B cell (primary cell): ENCODE data around the gene ATP6V0A1. TPM values are rescaled to one million over a fixed set of nuclear protein-coding genes. Genes with fewer than 3 reads are reported as not detected.

ENCODE experiments used
- ATAC-seq: fragments of 200-7000 bp; cut with Tn5 transposase; one replicate; pipeline ENCODE4 v1.10.0; 2021; ENCODE audit warnings: low read depth, mild to moderate bottlenecking, moderate number of reproducible peaks, moderate library complexity
- CTCF ChIA-PET: fragments of 350-600 bp; sonication (Branson Sonifier 250); formaldehyde crosslinking; loops from one replicate; lab custom pipeline; 2021; ENCODE audit warnings: antibody characterized with exemption, inconsistent platforms; lab: Charles Lee
- POLR2A ChIA-PET: fragments of 350-600 bp; sonication (Branson Sonifier 250); formaldehyde crosslinking; loops from one replicate; lab custom pipeline; 2021; ENCODE audit warnings: antibody characterized with exemption; lab: Charles Lee
- DNase-seq: peaks from one replicate; pipeline ENCODE4 v3.0.0; 2013
- H2AFZ ChIP-seq: 2 replicates; pipeline ENCODE4 v1.6.1; 2012; ENCODE audit warnings: mild to moderate bottlenecking, low read depth, low read length; ENCODE audit not compliant: insufficient read depth, poor library complexity, severe bottlenecking
- H3K27ac ChIP-seq, 2 donors: 1 replicate in 1 of 2; 2 replicates in 1 of 2; pipeline ENCODE4 v1.5.1; 2012 to 2013; ENCODE audit warnings: low read length in 2 of 2, mild to moderate bottlenecking in 2 of 2, moderate library complexity in 1 of 2
- H3K27me3 ChIP-seq, 4 experiments: fragments of 200-600 bp in 1 of 4; sonication (generic) in 1 of 4; replicated peaks in 1 of 4; 1 replicate in 2 of 4; 2 replicates in 2 of 4; pipeline versions ENCODE4 v1.6.1 to v1.7.0; 2013 to 2016; ENCODE audit warnings: low read length in 3 of 4, mild to moderate bottlenecking in 2 of 4, mixed read lengths in 1 of 4, moderate library complexity in 1 of 4; ENCODE audit not compliant: insufficient read depth in 4 of 4, control insufficient read depth in 3 of 4; ENCODE audit errors: control extremely low read depth in 1 of 4
- H3K36me3 ChIP-seq, 2 experiments: replicated peaks in 1 of 2; 1 replicate in 1 of 2; 2 replicates in 1 of 2; pipeline versions ENCODE4 v1.6.1 to v1.7.1; 2013; ENCODE audit warnings: low read length in 1 of 2; ENCODE audit not compliant: insufficient read depth in 2 of 2, control insufficient read depth in 1 of 2; ENCODE audit errors: control extremely low read depth in 1 of 2, extremely low read depth in 1 of 2
- H3K4me1 ChIP-seq, 2 donors: fragments of 200-600 bp in 1 of 2; sonication (generic) in 1 of 2; 1 replicate in 1 of 2; 2 replicates in 1 of 2; pipeline versions ENCODE4 v1.5.1 to v1.6.1; 2013 to 2017; ENCODE audit warnings: low read length in 2 of 2; ENCODE audit not compliant: control insufficient read depth in 2 of 2, insufficient read depth in 2 of 2
- H3K4me2 ChIP-seq: replicated peaks from 2 replicates; pipeline ENCODE3; 2012; ENCODE audit warnings: mild to moderate bottlenecking, low read depth, low read length; ENCODE audit not compliant: poor library complexity, severe bottlenecking
- H3K4me3 ChIP-seq, 5 experiments: fragments of 200-600 bp in 1 of 5; sonication (generic) in 1 of 5; 1 replicate in 3 of 5; 2 replicates in 2 of 5; pipeline versions ENCODE4 v1.5.1 to v1.7.0; 2011 to 2016; ENCODE audit warnings: low read length in 4 of 5, mild to moderate bottlenecking in 4 of 5, low read depth in 2 of 5, control low read depth in 1 of 5, moderate library complexity in 1 of 5; ENCODE audit not compliant: insufficient read depth in 1 of 5; ENCODE audit errors: control extremely low read depth in 1 of 5, extremely low read depth in 1 of 5
- H3K79me2 ChIP-seq: fragments of 200-600 bp; sonication (generic); one replicate; pipeline ENCODE4 v1.6.0; 2016; ENCODE audit warnings: low read length; ENCODE audit not compliant: control insufficient read depth, insufficient read depth
- H3K9ac ChIP-seq: fragments of 200-600 bp; sonication (generic); 2 replicates; pipeline ENCODE4 v1.6.1; 2017; ENCODE audit warnings: mild to moderate bottlenecking, low read length, moderate library complexity
- H3K9me3 ChIP-seq, 3 donors: one replicate each; pipeline versions ENCODE4 v1.6.1 to v1.7.1; 2013; ENCODE audit warnings: low read length in 2 of 3; ENCODE audit not compliant: control insufficient read depth in 2 of 3, insufficient read depth in 1 of 3; ENCODE audit errors: control extremely low read depth in 1 of 3
- H4K20me1 ChIP-seq: 2 replicates; pipeline ENCODE4 v1.6.0; 2012; ENCODE audit warnings: mild to moderate bottlenecking, low read length; ENCODE audit not compliant: insufficient read depth, control insufficient read depth, poor library complexity, severe bottlenecking
- H3K27ac Mint-ChIP-seq: one replicate; pipeline ENCODE4 v1.8.0; 2021; ENCODE audit warnings: mixed read lengths
- H3K27me3 Mint-ChIP-seq: one replicate; pipeline ENCODE4 v1.8.0; 2021; ENCODE audit warnings: mixed read lengths
- H3K4me1 Mint-ChIP-seq: one replicate; pipeline ENCODE4 v1.8.0; 2021; ENCODE audit warnings: mixed read lengths
- H3K4me3 Mint-ChIP-seq: one replicate; pipeline ENCODE4 v1.8.0; 2021; ENCODE audit warnings: mixed read lengths
- H3K9me3 Mint-ChIP-seq: one replicate; pipeline ENCODE4 v1.8.0; 2022; ENCODE audit warnings: mixed read lengths; ENCODE audit not compliant: insufficient read depth
- EZH2 ChIP-seq: IDR thresholded peaks from 2 replicates; pipeline ENCODE4 v1.6.1; 2012; ENCODE audit warnings: borderline replicate concordance, low read depth, mild to moderate bottlenecking, moderate library complexity, low read length; ENCODE audit not compliant: insufficient read depth, poor library complexity, severe bottlenecking
- WGBS: methylation state at CpG from one replicate; pipeline ENCODE4 v1.1.5; 2013; ENCODE audit warnings: missing lambda C conversion rate; ENCODE audit not compliant: insufficient coverage; 5-methylcytosine and 5-hydroxymethylcytosine counted together
- intact Hi-C: fragments of 100-400 bp; cut with micrococcal nuclease; formaldehyde crosslinking; loops from one replicate; pipeline ENCODE4 v1.10.0; 2022
- polyA plus RNA-seq: library from polyadenylated mRNA; depleted of rRNA; stranded (reverse); fragments of >200 nt; gene quantifications from 2 replicates; pipeline ENCODE4 v1.2.3, GENCODE V29; 2012
- total RNA-seq, 2 donors: library from RNA; stranded (reverse); fragments of 120-200 nt in 1 of 2; gene quantifications; 1 replicate in 1 of 2; 2 replicates in 1 of 2; pipeline versions ENCODE4 v1.2.3 to v1.2.4, GENCODE V29; 2013 to 2022
- TF ChIP-seq, protein P1 (sequence below): fragments of 200-600 bp; IDR thresholded peaks from one replicate; pipeline ENCODE4 v1.8.0; 2022; ENCODE audit warnings: antibody characterized with exemption, mild to moderate bottlenecking

Gene ATP6V0A1
- total and polyA plus RNA-seq, 2 donors (not counting 1 experiment from before 2014, with no cell fraction given) = 59.1 to 90.9 TPM

DNA sequence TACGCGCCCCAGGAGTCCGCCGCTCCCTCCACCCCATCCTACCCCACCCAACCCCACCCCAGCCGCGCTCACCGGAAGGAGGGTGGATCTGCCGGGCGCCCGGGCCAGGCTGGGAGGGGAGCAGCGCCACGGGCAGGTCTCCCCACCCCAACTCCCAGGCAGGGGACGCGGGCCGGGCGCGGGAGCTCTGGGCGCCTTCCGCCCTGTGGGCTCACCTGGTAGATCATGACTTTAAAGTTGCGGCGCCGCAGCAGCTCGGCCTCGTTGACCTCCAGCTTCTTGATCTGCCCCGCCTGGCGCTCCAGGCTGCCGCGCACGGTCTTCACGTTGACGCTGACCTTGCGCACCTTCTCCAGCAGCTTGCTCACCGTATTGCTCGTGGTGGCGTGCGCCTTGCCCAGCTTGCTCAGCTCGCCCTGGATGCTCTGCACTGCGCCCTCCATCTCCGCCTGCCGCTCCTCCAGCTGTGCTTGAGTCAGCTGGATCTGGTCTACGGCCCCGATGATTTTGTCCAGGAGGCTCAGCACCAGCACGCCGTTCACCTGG is 36.2 kb upstream of the ATP6V0A1 start:
- ATAC-seq = peak; percentile 47

More for the DNA sequence above, 36.2 kb upstream of the ATP6V0A1 start:
- Histone ChIP-seq H3K36me3 (no peaks in the 10 kb centered on the region), H3K79me2 (no peaks in the 10 kb centered on the region), H3K9ac (peak overlapping the region; percentile 56), H2AFZ (peak overlapping the region; percentile 73), H3K27ac (no peak overlapping the region), H3K27me3 (peaks cover 0 to 49% (median 27%) of the 10 kb centered on the region in 4 experiments), H3K4me3 (peak overlapping the region in 4 of 5 experiments; percentile 38 to 63 (median 50)), H3K4me1 (peaks cover 23 to 24% of the 10 kb centered on the region in 2 donors), H3K4me2 (peak overlapping the region; percentile 86), H3K9me3 (peaks cover 0 to 13% (median 0%) of the 10 kb centered on the region in 3 donors), H4K20me1 (no peaks in the 10 kb centered on the region)
- under 1% methylated on average over 41 of the region's 44 CpGs for WGBS
- peaks cover 21% of the 10 kb centered on the region for H3K4me1 Mint-ChIP-seq
- ChIA-PET CTCF (interaction anchor here (0.5 to 1.8 kb wide), 8 partner anchors 12 to 156 kb away, joined by 3 to 7 read pairs (median 4); no protein-coding TSS in a partner anchor), POLR2A (interaction anchor here (0.5 kb wide), 1 partner anchor 32 kb away, joined by 8 read pairs; no protein-coding TSS in a partner anchor)
- peak overlapping the region; percentile 93 for H3K4me3 Mint-ChIP-seq
- TF ChIP-seq EZH2 = no peak
- TF ChIP-seq, protein P1, sequence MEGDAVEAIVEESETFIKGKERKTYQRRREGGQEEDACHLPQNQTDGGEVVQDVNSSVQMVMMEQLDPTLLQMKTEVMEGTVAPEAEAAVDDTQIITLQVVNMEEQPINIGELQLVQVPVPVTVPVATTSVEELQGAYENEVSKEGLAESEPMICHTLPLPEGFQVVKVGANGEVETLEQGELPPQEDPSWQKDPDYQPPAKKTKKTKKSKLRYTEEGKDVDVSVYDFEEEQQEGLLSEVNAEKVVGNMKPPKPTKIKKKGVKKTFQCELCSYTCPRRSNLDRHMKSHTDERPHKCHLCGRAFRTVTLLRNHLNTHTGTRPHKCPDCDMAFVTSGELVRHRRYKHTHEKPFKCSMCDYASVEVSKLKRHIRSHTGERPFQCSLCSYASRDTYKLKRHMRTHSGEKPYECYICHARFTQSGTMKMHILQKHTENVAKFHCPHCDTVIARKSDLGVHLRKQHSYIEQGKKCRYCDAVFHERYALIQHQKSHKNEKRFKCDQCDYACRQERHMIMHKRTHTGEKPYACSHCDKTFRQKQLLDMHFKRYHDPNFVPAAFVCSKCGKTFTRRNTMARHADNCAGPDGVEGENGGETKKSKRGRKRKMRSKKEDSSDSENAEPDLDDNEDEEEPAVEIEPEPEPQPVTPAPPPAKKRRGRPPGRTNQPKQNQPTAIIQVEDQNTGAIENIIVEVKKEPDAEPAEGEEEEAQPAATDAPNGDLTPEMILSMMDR = no peak
- DNase-seq = peak; percentile 62
- H3K27ac Mint-ChIP-seq = peak overlapping the region; percentile 13
- no peaks in the 10 kb centered on the region for H3K9me3 Mint-ChIP-seq
- H3K27me3 Mint-ChIP-seq = peaks cover 38% of the 10 kb centered on the region
- intact Hi-C loops = no loop called here
